ENCODE measurements around the gene PTPRN2. TPM values are rescaled to one million over a fixed set of nuclear protein-coding genes. Genes with fewer than 3 reads are reported as not detected.

PTPRN2 gene
- total and polyA plus RNA-seq, 8 donors = 12.2 to 49.2 (median 31.8) TPM

DNA sequence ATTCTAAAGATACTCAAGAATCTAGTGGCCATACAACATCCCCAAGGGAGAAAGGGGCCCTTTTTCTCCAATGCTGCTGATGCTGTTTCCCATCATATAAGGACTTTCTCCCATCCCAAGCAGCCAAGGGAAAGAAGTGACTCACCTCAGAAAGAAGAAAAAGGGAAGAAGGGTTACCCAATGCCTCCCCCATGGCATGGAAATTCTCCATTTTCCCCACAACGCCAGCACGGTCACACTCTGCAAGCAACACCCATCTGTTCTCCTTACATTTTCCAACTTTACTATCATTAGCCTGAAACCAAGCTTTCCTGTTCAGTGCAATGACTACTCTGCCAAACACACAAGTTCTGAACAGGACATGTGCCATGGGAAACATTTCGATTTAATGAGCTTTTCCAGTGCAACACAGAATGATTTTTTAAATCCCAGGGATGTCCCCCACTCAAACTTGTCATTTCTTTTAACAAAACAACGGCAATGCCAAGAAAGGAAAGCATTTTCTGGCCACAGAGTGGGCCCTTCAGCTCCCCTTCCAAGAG lies 67.9 kb downstream of the PTPRN2 start:
- DNase-seq = no peak
- Histone ChIP-seq H3K36me3 (no peaks in the 10 kb centered on the region), H3K4me3 (no peak overlapping the region), H3K27me3 (no peaks in the 10 kb centered on the region), H3K27ac (no peak overlapping the region), H3K4me1 (no peaks in the 10 kb centered on the region), H3K9me3 (no peaks in the 10 kb centered on the region)
- no peak for ATAC-seq
- FAIRE-seq = no peak
- intact Hi-C loops (cut with DNase I) = no loop called here
- TF ChIP-seq, protein P1, sequence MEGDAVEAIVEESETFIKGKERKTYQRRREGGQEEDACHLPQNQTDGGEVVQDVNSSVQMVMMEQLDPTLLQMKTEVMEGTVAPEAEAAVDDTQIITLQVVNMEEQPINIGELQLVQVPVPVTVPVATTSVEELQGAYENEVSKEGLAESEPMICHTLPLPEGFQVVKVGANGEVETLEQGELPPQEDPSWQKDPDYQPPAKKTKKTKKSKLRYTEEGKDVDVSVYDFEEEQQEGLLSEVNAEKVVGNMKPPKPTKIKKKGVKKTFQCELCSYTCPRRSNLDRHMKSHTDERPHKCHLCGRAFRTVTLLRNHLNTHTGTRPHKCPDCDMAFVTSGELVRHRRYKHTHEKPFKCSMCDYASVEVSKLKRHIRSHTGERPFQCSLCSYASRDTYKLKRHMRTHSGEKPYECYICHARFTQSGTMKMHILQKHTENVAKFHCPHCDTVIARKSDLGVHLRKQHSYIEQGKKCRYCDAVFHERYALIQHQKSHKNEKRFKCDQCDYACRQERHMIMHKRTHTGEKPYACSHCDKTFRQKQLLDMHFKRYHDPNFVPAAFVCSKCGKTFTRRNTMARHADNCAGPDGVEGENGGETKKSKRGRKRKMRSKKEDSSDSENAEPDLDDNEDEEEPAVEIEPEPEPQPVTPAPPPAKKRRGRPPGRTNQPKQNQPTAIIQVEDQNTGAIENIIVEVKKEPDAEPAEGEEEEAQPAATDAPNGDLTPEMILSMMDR (IDR thresholded peaks at IDR 0.05) = no peak
- WGBS, 2 donors = 82 to 83% methylated on average over 4 of the region's 4 CpGs

DNA sequence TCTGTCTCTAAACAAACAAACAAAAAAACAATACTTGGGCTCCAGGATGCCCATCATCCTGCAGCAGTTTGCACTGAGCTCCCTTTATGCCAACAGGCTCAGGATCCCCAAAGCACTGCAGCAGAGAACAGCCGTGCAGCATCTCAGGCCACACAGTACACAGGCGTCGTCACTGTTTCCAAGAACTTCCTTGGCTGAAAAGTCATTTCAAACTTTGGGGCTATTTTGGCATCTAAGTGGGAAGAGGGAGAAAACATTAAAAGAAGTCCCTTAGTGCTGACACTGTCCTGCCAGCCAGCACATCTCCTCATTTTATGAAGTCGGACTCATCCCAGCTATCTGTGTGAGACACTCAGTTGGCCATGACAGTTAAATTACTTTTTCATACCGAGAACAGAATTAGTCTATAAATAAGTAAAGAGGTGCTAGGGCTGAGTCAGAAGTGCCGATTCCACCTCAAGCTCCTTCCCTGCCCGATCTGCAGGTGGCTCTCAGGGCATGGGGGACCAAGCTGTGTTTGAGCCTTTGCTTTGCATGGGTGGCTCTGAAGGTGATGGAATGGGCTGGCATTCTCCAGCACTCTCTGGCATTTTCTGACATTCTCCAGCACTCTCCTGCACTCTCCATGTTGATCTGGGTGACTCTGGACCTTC lies 68.5 kb downstream of the PTPRN2 start:
- no peak overlapping the region for H3K4me3 ChIP-seq
- intact Hi-C loops (cut with DNase I) = no loop called here
- H3K9me3 ChIP-seq = no peaks in the 10 kb centered on the region
- DNase-seq = no peak
- H3K27me3 ChIP-seq = no peaks in the 10 kb centered on the region
- TF ChIP-seq, protein P1 (IDR thresholded peaks at IDR 0.05) = no peak
- no peak for FAIRE-seq
- no peak overlapping the region for H3K27ac ChIP-seq
- no peaks in the 10 kb centered on the region for H3K36me3 ChIP-seq
- H3K4me1 ChIP-seq = no peaks in the 10 kb centered on the region
- no peak for ATAC-seq
- 89 to 90% methylated on average over 7 of the region's 7 CpGs for WGBS, 2 donors

DNA sequence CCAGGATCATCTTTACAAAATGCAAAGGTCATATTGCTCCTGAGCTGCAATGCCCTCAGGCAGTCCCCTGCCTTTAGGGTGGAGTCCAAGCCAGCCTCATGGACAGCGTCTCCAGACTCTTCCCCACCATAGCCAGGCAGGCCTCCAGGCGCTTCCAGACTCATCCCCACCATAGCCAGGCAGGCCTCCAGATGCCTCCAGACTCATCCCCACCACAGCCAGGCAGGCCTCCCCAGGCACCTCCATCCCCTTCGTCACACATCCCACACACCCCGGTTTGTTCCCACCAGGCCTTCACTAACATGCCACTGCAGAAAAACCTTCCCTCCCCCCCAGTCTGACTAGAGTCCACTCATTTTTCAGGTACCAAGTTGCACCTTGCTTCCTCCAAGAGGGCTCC lies 70.1 kb downstream of the PTPRN2 start:
- no peaks in the 10 kb centered on the region for H3K36me3 ChIP-seq
- WGBS, 2 donors = 92 to 95% methylated on average over 4 of the region's 4 CpGs
- H3K27ac ChIP-seq = no peak overlapping the region
- H3K27me3 ChIP-seq = no peaks in the 10 kb centered on the region
- TF ChIP-seq, protein P1 (IDR thresholded peaks at IDR 0.05) = no peak
- H3K9me3 ChIP-seq = no peaks in the 10 kb centered on the region
- H3K4me1 ChIP-seq = no peaks in the 10 kb centered on the region
- no peak for DNase-seq
- no peak for FAIRE-seq
- no peak overlapping the region for H3K4me3 ChIP-seq
- intact Hi-C loops (cut with DNase I) = no loop called here
- no peak for ATAC-seq

DNA sequence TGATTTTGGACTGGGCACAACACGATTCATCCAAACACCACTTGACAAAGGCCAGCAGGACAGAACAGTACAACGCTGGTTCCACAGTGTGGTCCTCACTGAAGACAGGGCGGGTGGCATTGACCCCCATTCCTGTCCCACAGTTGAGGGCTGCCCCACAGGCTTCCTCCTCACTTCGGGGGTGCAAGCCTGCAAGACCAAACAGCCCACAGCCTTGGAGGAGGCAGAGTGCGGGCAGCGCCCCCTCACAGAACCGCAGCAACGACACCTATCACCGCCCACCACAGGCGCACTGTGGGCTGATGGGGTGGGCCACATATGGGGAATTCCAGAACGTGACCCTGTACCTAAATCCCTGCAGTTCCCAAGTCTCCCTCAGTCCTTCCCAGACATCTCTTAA lies 70.6 kb downstream of the PTPRN2 start:
- Histone ChIP-seq H3K4me3 (no peak overlapping the region), H3K9me3 (no peaks in the 10 kb centered on the region), H3K27me3 (no peaks in the 10 kb centered on the region), H3K4me1 (no peaks in the 10 kb centered on the region), H3K36me3 (no peaks in the 10 kb centered on the region), H3K27ac (no peak overlapping the region)
- ATAC-seq = no peak
- WGBS, 2 donors = 88 to 92% methylated on average over 11 of the region's 11 CpGs
- FAIRE-seq = no peak
- intact Hi-C loops (cut with DNase I) = no loop called here
- no peak for DNase-seq
- TF ChIP-seq, protein P1 (IDR thresholded peaks at IDR 0.05) = no peak

DNA sequence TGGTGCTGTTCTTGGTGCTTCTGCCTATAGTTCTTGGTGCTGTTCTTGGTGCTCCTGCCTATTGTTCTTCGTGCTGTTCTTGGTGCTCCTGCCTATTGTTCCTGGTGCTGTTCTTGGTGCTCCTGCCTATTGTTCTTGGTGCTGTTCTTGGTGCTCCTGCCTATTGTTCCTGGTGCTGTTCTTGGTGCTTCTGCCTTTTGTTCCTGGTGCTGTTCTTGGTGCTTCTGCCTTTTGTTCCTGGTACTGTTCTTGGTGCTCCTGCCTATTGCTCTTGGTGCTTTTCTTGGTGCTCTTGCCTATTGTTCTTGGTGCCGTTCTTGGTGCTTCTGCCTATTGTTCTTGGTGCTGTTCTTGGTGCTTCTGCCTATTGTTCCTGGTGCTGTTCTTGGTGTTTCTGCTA lies 71.1 kb downstream of the PTPRN2 start:
- Histone ChIP-seq H3K36me3 (no peaks in the 10 kb centered on the region), H3K4me3 (no peak overlapping the region), H3K27me3 (no peaks in the 10 kb centered on the region), H3K27ac (no peak overlapping the region), H3K9me3 (no peaks in the 10 kb centered on the region), H3K4me1 (no peaks in the 10 kb centered on the region)
- no peak for ATAC-seq
- intact Hi-C loops (cut with DNase I) = no loop called here
- DNase-seq = no peak
- WGBS, 2 donors = 95% methylated on average over 2 of the region's 2 CpGs
- TF ChIP-seq, protein P1 (IDR thresholded peaks at IDR 0.05) = no peak
- FAIRE-seq = no peak
